GM19035 (cell line): ENCODE data around the gene MYADML2.
"Not testable (repeated sequence)": the region's sequence is repeated elsewhere in the genome, so short reads cannot be mapped to it uniquely, and the experiment has no call there.

Source experiments
- ATAC-seq: cut with Tn5 transposase; IDR thresholded peaks from one replicate; pipeline ENCODE4 v1.9.1; 2021; ENCODE audit not compliant: unreplicated experiment

Gene MYADML2, protein sequence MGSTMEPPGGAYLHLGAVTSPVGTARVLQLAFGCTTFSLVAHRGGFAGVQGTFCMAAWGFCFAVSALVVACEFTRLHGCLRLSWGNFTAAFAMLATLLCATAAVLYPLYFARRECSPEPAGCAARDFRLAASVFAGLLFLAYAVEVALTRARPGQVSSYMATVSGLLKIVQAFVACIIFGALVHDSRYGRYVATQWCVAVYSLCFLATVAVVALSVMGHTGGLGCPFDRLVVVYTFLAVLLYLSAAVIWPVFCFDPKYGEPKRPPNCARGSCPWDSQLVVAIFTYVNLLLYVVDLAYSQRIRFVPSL

DNA sequence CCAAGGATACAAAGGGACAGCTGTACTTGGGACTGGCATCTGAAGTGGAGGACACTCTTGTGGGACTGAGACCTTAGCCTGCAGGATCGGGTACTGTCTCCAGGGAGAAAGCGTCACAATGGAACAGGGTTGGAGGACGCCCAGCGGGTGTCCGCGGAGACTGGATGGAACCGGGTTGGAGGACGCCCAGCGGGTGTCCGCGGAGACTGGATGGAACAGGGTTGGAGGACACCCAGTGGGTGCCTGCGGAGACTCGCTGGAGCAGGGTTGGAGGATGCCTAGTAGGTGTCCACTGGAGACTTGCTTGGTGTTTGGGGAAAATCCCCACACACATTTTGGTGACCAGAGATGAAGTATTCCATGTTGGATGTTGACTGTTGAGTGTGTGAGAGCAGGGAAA lies at the start of gene MYADML2:
Gene MYADML2 (minus strand): TSS at position 45 of the 400 bp plus-strand sequence. CDS start 5,492 bp downstream, outside the sequence.
- no peak for ATAC-seq

DNA sequence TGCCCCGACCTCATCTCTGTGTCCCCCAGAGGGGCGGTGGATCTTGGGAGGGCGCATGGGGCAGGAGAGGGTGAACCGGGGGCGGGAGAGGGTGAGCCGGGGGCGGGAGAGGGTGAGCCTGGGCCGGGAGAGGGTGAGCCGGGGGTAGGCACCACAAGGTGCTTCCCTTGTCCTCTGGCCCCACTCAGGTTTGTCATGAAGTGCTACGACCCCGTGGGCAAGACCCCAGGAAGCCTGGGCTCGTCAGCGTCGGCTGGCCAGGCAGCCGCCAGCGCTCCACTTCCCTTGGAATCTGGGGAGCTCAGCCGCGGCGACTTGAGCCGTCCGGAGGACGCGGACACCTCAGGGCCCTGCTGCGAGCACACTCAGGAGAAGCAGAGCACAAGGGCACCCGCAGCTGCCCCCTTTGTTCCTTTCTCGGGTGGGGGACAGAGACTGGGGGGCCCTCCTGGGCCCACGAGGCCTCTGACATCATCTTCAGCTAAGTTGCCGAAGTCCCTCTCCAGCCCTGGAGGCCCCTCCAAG lies 49.3 kb upstream of the MYADML2 start:
- ATAC-seq = no peak

DNA sequence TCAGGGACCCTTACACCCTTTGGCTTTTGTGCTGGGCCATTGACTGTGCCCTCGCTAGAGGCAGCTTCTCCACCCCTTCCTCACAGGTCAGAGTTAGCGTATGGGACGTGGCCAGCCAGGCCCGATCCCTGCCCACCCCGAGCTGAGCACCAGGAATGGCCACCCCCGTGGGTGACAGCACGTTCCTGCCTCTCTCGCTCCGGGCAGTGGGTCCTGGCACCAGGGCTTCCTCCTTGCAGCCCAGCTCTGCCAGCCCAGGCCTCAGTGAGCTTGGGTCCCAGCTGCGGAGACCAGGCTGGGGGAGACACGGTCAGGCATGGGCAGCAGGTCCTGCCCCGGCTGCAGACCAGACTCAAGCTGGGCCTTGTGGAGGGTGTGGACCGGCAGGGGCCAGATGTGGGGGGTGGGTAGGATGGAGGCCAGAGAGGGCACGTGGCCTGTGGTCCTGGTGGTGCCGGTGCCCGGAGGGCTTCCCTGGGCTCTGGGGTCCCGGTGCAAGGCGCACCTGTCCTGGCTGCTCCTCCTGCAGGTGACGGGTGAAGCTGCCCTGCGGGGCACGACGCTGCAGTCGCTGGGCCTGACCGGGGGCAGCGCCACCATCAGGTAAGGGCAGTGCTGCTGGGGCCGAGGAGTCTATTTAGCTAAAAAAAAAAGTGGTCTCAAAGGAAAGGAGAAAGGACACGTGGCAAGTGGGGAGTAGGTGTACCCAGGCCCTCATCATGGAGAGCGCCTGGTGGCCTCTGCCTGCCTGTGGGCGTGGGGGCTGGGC lies 48.6 kb upstream of the MYADML2 start:
- no peak for ATAC-seq

DNA sequence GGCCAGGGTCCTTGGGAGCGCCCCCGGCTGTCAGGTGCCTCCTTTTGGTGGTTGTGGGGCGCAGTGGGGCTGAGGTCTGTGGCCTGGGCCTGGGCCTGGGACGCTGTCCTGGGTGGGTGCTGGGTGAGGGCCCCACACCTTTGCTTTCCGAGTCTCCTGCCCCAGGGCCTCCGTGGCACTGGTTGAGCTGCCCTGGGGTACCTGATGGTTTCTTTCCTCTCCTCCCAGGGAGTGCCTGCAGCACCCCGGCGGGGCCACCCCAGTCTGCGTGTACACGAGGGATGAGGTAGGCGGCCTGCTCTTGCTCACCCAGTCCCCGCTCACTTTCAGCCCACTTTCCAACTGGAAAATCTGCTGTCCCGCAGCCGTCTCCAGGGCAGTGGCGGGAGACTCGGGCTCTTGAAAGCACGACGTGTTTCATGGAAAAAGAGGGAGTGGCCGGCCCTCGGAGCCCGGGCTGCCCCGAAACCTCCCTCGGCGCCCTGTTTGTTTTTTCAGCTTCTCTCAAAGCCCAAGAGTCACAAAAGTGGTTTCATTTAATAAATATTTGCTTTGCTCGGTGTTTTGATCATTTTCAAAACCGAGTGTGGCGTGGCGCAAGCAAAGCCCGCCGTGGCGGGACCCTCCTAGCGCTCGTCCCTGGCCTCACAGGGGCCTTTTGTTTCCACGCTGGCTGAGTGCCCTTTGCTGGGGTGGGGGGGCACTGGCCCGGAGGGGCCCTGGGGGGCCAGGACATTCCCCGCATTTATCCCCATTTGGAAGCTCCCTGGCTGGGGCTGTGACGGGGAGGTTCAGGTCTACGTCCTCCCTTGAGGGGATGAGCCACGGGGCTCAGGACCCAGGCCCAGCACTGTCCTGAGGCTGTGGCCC lies 47.8 kb upstream of the MYADML2 start:
- ATAC-seq = no peak

DNA sequence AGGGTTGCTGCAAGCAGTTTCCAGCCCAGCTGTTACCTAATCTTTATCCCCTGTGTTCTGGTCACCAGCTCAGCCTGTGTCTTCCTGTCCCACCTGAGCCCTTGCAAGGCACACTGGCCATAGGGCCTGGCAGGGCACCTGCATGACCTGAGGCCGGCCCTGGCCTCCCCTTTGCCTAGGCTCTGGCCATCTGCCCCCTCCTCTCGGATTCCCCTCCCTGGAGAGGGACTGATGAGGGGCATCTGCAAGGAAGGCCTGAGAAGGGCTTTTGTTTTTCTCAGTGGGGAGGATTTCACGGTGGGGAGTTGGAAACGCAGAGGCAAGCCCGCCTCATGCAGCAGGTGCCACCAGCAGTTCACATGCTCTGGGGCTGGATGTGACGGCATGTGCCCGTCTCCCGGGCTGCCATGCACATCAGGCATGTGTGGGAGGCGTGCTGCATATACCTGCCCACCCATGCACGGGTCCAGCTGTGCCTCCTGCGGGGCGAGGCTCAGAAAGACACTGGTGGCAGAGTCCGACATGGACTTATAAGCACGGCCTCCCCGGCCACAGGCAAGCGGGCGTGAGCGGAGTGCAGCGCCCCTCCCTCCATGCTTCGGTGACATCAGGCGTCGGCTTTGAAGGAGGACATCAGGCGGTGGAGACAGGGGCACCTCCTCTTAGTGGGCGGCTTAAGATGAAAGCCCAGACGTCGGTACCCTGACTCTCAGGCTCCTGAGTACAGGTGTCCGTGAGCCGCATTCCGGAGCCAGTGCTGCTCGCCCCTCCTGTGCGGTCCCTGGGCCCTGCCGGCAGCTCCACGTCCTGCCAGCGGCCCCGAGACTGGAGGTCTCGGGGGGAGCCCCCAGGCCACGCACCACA lies 46.9 kb upstream of the MYADML2 start:
- ATAC-seq = no peak

DNA sequence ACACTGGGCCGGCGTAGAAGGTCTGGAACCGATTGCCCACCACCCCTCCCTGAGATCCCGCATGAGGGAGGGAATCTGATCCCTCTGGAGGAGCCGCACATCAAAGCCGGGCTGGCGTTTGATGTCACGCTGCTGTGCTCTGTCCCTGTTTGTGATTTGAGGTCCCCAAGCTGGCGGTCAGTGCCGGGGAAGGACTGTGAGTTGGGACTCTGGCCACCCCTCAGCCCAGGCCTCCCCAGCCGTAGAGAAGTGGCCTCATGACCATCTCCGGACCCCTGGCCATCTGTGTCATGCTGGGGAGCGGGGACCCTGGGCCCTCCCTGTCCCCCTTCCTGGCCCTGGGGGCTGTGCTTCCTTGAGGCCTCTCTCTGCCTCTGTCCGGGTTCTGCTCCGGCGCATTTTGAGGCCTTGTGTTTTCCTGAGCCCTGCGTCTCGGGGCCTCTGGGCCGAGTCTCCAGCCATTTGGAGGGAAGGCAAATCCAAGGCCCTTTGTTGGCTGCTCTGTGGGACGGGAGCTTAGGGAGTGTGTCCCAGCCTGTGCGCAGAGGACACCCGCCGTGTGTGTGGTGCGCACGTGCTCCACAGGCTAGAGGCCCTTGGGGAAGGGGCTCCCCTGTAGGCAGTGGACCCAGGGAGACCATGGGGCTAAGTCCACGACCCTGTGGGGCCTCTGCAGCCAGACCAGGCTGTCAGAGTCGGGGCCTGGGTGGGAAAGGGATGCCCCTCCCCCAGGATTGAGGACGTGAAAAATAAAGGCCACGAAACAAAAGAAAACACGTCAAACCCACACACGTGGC lies 45.5 kb upstream of the MYADML2 start:
- no peak for ATAC-seq

DNA sequence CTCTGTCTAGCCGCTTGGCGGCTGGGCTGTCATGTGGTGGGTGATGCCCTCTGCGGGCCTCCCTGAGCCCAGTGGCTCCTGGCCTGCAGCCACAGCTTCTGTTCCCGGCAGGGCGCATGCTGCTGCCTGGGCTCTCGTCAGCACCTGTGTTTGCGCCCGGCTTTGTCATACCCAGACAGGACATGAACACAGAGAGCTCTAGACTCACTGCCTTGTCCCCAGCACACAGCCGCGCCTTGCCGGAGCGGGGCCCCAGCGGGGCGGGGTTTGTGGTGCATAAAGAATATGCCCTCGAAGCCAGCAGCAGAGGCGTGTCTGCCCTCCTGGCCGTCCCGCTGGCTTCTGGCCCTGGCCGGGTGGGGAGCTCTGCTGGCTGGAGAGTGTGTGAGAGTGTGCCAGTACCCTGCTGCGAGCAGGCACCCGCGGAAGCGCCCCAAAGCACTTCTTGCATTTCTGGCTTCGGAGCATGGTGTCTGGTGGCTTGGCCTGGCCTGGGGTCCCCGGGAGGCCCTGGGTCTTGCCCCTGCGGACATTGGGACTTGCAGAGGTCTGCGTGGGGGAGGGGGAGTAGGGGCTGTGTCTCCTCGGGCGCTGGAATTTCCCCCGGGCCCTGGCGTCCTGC lies 44.8 kb upstream of the MYADML2 start:
- no peak for ATAC-seq

DNA sequence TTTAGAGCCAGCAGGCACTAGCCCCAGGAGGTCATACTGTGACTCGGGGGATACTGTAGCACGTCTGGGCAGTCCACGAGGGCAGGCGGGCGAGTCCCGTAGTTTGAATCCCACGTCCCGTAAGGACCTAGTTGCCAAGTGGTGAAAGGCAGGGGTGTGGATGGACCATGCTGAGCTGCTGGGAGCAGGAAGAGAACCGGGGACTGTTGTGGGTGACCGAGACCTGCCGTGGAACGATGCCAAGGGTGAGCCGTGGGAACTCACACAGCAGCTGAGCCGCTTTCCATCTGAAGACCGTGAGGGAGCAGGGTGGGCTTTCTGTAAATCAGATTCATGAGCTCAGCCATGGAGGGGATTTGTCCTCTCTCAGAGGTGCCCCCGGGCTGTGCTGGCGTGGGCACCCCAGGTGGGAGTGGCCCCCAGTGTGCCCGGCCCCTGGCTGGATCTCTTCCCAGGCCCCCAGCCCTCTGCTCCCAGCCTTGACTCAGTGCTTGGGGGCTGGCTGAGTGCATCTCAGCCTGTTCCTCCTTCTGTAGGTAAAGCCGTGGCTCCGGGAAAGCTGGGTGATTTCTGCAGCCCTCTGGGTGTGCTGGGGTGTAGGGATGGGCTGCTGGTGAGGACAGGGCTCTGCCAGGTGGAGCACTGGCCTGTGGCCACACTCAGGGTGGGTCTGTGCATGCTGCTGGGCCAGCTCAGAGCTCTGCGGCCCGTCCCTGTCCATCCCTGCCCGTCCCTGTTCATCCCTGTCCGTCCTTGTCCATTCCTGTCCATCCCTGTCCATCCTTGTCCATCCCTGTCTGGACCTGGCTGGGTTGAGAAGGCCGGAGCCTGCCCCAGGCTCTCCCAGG lies 44.0 kb upstream of the MYADML2 start:
- ATAC-seq = no peak

DNA sequence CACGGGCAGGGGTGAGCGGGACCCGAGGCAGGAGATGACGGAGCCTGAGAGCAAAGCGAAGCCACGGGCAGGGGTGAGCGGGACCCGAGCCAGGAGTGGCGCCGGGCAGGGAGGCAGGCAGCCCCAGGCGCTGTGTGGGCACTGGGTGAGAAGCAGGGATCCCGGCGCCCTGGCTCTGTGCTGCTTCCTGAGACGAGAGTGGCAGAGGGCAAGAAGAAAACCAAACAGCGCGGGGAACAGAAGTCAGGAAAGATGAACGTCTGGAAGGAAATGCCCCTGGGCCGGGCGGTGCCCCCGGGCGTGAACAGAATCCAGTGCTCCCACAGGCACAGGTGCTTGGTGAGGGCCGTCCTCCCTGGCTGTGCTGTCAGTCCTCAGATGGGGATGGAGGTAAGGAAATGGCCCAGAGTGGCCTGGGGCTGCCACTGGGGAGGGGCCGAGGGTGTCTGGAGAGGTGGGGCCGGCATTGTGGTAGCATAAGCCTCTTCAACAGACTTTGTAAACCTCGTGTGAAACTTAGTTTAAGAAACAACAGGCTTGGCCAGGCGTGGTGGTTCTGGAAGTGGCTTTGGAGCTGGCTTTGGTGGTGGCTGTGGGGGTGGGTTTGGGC lies 40.2 kb upstream of the MYADML2 start:
- no peak for ATAC-seq

DNA sequence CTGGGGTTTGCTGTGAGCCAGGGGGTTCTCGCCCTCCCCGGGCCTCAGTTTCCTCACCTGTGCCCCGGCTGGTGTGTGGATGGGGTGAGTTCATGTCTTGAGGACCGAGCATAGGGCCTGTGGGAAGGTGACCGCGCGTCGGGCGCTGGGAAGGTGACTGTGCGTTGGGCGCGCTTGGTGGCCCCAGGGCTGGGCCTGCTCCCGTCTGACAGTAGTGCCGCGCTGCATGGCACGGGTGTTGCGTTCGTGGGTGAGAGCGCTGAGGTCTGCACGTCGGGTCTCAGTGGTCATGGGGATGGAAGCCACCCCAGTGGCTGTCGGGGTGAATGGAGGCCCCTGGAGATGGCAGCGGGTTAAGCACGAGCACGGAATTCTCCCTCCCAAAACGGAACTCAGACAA lies 39.6 kb upstream of the MYADML2 start:
- ATAC-seq = no peak

DNA sequence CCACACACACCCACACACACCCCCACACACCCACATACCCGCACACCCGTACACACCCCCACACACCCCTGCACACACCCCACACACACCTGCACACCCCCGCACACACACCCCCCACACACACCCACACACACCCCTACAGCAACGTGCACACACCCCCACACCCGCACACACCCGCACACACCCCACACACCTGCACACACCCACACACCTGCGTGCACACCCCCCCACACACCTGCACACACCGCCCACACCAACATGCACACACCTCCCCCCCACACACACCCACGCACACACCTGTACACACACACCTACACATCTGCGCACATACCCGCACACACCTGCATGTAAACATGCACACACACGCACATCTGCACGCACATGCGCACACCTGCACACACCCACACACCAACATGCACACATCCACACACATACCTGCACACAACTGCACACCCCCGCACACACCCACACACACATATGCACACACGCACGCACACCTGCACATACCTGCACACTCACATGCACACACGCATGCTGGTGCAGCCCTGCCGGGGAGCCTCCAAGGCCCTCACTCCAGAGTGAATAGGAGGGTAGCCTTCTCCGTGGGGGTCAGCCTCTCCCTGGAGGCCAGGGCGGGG lies 37.9 kb upstream of the MYADML2 start:
- ATAC-seq = no peak

DNA sequence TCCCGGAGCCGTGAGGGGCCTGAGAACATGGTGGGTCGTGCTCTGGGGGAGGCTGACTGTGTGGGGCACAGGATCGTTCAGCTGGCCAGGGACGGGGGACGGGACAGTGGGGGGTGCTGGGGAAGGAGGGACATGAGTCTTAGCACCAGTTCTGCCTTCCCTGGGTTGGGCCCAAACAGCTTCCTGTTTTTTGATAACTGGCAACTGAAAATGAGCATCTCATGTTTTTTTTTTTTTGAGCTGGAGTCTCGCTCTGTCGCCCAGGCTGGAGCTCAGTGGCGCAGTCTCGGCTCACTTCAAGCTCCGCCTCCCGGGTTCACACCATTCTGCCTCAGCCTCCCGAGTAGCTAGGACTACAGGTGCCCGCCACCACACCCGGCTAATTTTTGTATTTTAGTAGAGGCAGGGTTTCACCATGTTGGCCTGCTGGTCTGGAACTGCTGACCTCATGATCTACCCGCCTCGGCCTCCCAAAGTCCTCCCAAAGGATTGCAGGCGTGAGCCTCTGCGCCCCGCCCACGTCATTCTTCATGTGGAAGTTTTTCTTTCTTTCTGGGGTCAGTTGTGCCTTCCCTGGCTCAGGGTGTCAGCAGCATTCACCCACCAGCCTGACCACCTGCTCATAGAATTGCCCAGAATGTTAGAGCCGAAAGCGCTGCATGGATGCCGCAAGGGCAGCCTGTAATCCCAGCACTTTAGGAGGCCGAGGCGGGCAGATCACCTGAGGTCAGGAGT lies 36.8 kb upstream of the MYADML2 start:
- ATAC-seq = no peak

DNA sequence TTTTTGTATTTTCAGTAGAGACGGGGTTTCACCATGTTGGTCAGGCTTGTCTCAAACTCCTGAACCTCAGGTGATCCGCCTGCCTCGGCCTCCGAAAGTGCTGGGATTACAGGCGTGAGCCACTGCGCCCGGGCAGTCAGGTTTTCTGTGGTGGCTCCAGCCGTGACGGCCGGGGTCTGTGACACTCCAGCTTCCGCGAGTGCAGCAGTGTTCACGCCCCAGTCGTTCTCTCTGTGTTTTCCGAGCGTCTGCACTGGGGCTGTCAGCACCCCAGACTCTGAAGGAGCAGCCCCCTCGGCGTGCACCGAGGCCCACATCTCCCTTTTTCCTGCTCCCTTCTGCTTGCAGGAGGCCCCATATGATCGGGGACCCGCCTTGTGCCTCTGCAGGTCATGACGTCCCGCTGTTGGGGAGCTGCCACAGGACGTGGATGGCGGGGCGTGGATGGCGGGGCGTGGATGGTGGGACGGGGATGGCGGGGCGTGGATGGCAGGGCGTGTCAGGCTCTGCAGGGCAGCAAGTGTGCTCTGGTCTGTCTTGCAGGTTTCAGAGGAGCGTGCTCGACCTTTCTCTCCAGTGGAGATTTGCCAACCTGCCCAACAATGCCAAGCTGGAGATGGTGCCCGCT lies 36.1 kb upstream of the MYADML2 start:
- no peak for ATAC-seq

DNA sequence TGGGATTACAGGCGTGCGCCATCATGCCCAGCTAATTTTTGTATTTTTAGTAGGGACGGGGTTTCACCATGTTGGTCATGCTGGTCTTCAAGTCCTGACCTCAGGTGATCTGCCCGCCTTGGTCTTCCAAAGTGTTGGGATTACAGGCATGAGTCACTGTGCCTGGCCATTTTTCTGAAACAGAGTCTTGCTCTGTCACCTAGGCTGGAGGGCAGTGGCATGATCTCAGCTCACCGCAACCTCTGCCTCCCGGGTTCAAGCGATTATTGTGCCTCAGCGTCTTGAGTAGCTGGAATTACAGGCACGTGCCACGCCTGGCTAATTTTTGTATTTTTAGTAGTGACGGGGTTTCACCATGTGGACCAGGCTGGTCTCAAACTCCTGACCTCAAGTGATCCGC lies 34.5 kb upstream of the MYADML2 start:
- not testable (repeated sequence) for ATAC-seq

DNA sequence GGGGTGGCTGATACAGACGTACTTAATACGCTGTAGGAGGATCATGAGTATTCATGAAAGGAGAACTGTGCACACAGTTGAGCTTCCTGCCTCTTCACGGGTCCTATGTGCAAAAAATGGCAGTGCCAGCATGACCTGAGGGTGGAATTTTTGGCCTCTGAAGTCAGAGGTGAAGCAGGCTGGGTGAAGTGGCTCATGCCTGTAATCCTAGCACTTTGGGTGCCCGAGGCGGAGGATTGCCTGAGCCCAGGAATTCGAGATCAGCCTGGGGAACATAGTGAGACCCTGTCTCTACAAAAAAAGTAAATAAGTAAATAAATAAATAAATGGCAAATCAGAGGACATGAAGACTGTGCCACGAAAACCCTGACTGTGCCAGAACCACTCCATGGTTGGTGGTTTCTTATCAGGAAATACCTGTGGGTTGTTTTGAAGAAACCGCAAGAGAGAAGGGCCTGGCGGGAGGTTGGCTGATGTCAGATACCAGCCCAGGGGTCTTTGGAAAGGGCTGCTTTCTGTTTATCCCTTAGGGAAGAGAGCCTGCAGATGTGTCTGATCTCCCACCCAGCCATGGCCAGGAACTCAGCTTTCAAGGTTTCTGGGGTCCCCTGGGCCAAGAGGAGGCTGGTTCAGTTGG lies 33.8 kb upstream of the MYADML2 start:
- no peak for ATAC-seq

DNA sequence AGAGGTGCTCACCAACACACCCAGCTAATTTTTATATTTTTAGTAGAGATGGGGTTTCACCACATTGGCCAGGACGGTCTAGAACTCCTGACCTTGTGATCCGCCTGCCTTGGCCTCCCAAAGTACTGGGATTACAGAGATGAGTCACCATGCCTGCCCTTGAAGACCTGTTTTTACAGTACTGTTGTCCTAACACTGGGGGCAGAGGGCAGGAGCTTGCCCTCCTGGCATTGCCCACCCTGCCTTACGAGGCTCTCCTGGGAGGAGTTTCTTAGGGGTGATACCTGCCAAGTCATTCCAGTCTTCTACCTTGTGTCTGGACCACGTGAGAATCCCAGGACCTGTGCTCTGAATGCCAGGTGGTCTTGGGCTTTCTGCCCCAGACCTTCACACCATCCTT lies 33.1 kb upstream of the MYADML2 start:
- ATAC-seq = no peak
